H9 (cell line): ENCODE data around the gene PHF1. TPM values are rescaled to one million over a fixed set of nuclear protein-coding genes. Genes with fewer than 3 reads are reported as not detected.
A peak's percentile ranks its signal among the peaks of the same experiment; 100 is the strongest.

Experiments used
- DNase-seq: peaks from one replicate; pipeline ENCODE4 v3.0.0-alpha.2; 2017
- H2AFZ ChIP-seq: one replicate; pipeline ENCODE4 v1.6.1; 2013; ENCODE audit warnings: mild to moderate bottlenecking, low read length, control low read depth, moderate library complexity
- H2AK5ac ChIP-seq: 2 replicates; pipeline ENCODE4 v1.6.1; 2013; ENCODE audit warnings: low read length, control low read depth, mixed read lengths; ENCODE audit not compliant: insufficient read length
- H2BK120ac ChIP-seq: one replicate; pipeline ENCODE4 v1.6.1; 2013; ENCODE audit warnings: low read depth, mild to moderate bottlenecking, low read length, control low read depth, inconsistent platforms; ENCODE audit not compliant: poor library complexity, severe bottlenecking
- H2BK12ac ChIP-seq: 2 replicates; pipeline ENCODE4 v1.6.1; 2013; ENCODE audit warnings: low read length, control low read depth, mixed read lengths, low read depth; ENCODE audit not compliant: insufficient read length
- H2BK15ac ChIP-seq: 2 replicates; pipeline ENCODE4 v1.6.1; 2013; ENCODE audit warnings: low read depth, low read length, control low read depth
- H2BK20ac ChIP-seq: one replicate; pipeline ENCODE4 v1.6.1; 2013; ENCODE audit warnings: low read depth, mild to moderate bottlenecking, low read length, control low read depth, inconsistent platforms; ENCODE audit not compliant: poor library complexity, severe bottlenecking
- H2BK5ac ChIP-seq: 2 replicates; pipeline ENCODE4 v1.6.1; 2013; ENCODE audit warnings: low read length, control low read depth, mixed read lengths; ENCODE audit not compliant: insufficient read length
- H3K14ac ChIP-seq: 2 replicates; pipeline ENCODE4 v1.6.1; 2013; ENCODE audit warnings: low read length, control low read depth; ENCODE audit not compliant: insufficient read depth
- H3K18ac ChIP-seq: 2 replicates; pipeline ENCODE4 v1.6.1; 2013; ENCODE audit warnings: low read depth, mild to moderate bottlenecking, mixed read lengths, low read length, control low read depth; ENCODE audit not compliant: insufficient read length
- H3K23ac ChIP-seq: 2 replicates; pipeline ENCODE4 v1.6.1; 2013; ENCODE audit warnings: low read length, control low read depth, mixed read lengths, low read depth; ENCODE audit not compliant: insufficient read length
- H3K23me2 ChIP-seq: 2 replicates; pipeline ENCODE4 v1.6.1; 2013; ENCODE audit warnings: low read depth, mild to moderate bottlenecking, mixed read lengths, low read length, control low read depth; ENCODE audit not compliant: insufficient read length, poor library complexity, severe bottlenecking
- H3K27ac ChIP-seq: 2 replicates; pipeline ENCODE4 v1.5.1; 2013; ENCODE audit warnings: low read length, control low read depth, mixed read lengths, low read depth; ENCODE audit not compliant: insufficient read length
- H3K27me3 ChIP-seq: 2 replicates; pipeline ENCODE4 v1.6.1; 2013; ENCODE audit warnings: low read length, control low read depth, inconsistent platforms; ENCODE audit not compliant: insufficient read depth
- H3K4ac ChIP-seq: 2 replicates; pipeline ENCODE4 v1.6.1; 2013; ENCODE audit warnings: low read depth, mild to moderate bottlenecking, control low read depth, inconsistent platforms, low read length, moderate library complexity
- H3K4me1 ChIP-seq: 2 replicates; pipeline ENCODE4 v1.6.1; 2013; ENCODE audit warnings: low read length, control low read depth, inconsistent platforms; ENCODE audit not compliant: insufficient read depth
- H3K4me2 ChIP-seq: 2 replicates; pipeline ENCODE4 v1.6.1; 2013; ENCODE audit warnings: low read length, control low read depth, mixed read lengths; ENCODE audit not compliant: insufficient read length, insufficient read depth
- H3K56ac ChIP-seq: 2 replicates; pipeline ENCODE4 v1.6.1; 2013; ENCODE audit warnings: low read depth, mild to moderate bottlenecking, mixed read lengths, low read length, control low read depth; ENCODE audit not compliant: insufficient read length
- H3K79me1 ChIP-seq: 2 replicates; pipeline ENCODE4 v1.6.1; 2013; ENCODE audit warnings: low read depth, mild to moderate bottlenecking, moderate library complexity, low read length, control low read depth, inconsistent platforms; ENCODE audit not compliant: insufficient read depth, poor library complexity, severe bottlenecking
- H3K79me2 ChIP-seq: 2 replicates; pipeline ENCODE4 v1.6.1; 2013; ENCODE audit warnings: low read length, control low read depth, inconsistent platforms; ENCODE audit not compliant: insufficient read depth
- H3K9ac ChIP-seq: 2 replicates; pipeline ENCODE4 v1.6.1; 2013; ENCODE audit warnings: low read length, control low read depth, mixed read lengths; ENCODE audit not compliant: insufficient read length; ENCODE audit errors: extremely low read depth
- H3K9me3 ChIP-seq: one replicate; pipeline ENCODE4 v1.6.1; 2013; ENCODE audit warnings: low read depth, low read length, inconsistent platforms; ENCODE audit not compliant: control insufficient read depth
- H3T11ph ChIP-seq: one replicate; pipeline ENCODE4 v1.6.1; 2013; ENCODE audit warnings: mild to moderate bottlenecking, low read length, control low read depth, inconsistent platforms
- H4K20me1 ChIP-seq: one replicate; pipeline ENCODE4 v1.6.1; 2013; ENCODE audit not compliant: control insufficient read depth, insufficient read length, insufficient read depth
- H4K5ac ChIP-seq: 2 replicates; pipeline ENCODE4 v1.6.1; 2013; ENCODE audit warnings: low read depth, mild to moderate bottlenecking, mixed read lengths, low read length, control low read depth; ENCODE audit not compliant: insufficient read length
- H4K8ac ChIP-seq: replicated peaks from 2 replicates; pipeline ENCODE4 v1.6.1; 2013; ENCODE audit warnings: low read length, control low read depth, mixed read lengths, low read depth; ENCODE audit not compliant: insufficient read length
- H4K91ac ChIP-seq: 2 replicates; pipeline ENCODE4 v1.6.1; 2013; ENCODE audit warnings: low read depth, mild to moderate bottlenecking, moderate library complexity, mixed read lengths, low read length, control low read depth; ENCODE audit not compliant: insufficient read length
- H3K27ac Mint-ChIP-seq, 3 experiments: 2 replicates in 2 of 3; 3 replicates in 1 of 3; pipeline ENCODE4 v1.8.0; 2020 to 2021; ENCODE audit warnings: mixed read lengths in 3 of 3, mild to moderate bottlenecking in 1 of 3, moderate library complexity in 1 of 3
- H3K27me3 Mint-ChIP-seq: 2 replicates; pipeline ENCODE4 v1.8.0; 2021; ENCODE audit warnings: low read depth, mild to moderate bottlenecking, moderate library complexity, mixed read lengths
- H3K36me3 Mint-ChIP-seq, 3 experiments: 2 replicates in 2 of 3; 3 replicates in 1 of 3; pipeline ENCODE4 v1.8.0; 2020 to 2021; ENCODE audit warnings: low read depth in 3 of 3, mixed read lengths in 3 of 3; ENCODE audit not compliant: insufficient read depth in 1 of 3
- H3K4me1 Mint-ChIP-seq, 2 experiments: 2 replicates each; pipeline ENCODE4 v1.8.0; 2020; ENCODE audit warnings: mixed read lengths in 2 of 2
- H3K4me3 Mint-ChIP-seq, 2 experiments: 2 replicates in 1 of 2; 3 replicates in 1 of 2; pipeline ENCODE4 v1.8.0; 2020 to 2021; ENCODE audit warnings: mild to moderate bottlenecking in 2 of 2, mixed read lengths in 2 of 2, moderate library complexity in 1 of 2
- H3K9me3 Mint-ChIP-seq, 2 experiments: 2 replicates in 1 of 2; 3 replicates in 1 of 2; pipeline ENCODE4 v1.8.0; 2020; ENCODE audit warnings: mild to moderate bottlenecking in 2 of 2, mixed read lengths in 2 of 2, moderate library complexity in 1 of 2
- CTCF ChIP-seq: fragments of 200-600 bp; sonication (generic); conservative IDR thresholded peaks from 3 replicates; pipeline ENCODE4 v1.8.0; 2021; ENCODE audit warnings: antibody characterized with exemption, mild to moderate bottlenecking
- WGBS: extraction: QIAGEN DNeasy Blood & Tissue Kit; methylation state at CpG from one replicate; pipeline ENCODE4 v1.1.7; 2013; ENCODE audit warnings: missing lambda C conversion rate, low lambda C conversion rate, mixed read lengths; ENCODE audit not compliant: insufficient read length; ENCODE audit errors: extremely low coverage; 5-methylcytosine and 5-hydroxymethylcytosine counted together
- total RNA-seq: library from RNA; stranded (reverse); gene quantifications from 2 replicates; pipeline ENCODE4 v1.2.1, GENCODE V29; 2021

PHF1 gene
- total RNA-seq, 1 experiment from 2014 or later = 56.8 TPM

DNA sequence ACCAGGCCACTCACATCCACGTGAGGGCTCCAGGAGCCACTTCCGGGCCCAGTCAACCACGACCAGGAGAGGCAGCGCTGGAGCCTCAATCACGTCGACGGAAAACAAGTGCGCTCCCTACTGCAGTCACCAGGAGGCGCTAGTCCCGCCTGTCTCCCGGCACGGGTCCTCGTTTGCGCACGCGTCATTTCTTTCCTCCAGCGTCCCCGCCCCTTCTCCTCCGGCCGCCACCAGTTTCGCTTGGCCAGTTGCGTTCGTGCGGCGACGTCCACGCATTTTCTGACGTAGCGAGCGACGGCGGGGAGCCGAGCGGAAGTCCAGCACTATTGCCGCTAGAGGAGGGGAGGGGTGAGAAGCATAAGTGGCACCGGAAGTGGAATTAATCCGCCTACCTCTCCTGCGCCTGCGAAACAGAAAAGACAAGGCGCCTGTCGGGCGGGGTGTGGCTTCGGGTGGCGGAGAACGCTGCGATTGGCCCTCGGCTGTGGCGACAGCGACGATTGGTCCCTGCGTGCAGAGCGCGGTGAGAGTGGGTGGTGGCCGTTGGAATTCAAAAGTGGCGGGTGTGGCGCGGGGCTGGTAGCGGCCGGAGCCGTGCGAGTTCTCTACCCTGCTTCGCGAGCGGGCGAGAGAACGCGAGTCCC is 19.4 kb upstream of the PHF1 start, which contains the start of gene KIFC1:
TSS of gene KIFC1 (plus strand) at position 546 of the 644 bp plus-strand sequence. CDS start 163 bp downstream, outside the sequence.
- TF ChIP-seq CTCF = peak; percentile 98
- H3K4me3 Mint-ChIP-seq = peak within 1 kb of the TSS; percentile 94

More for the DNA sequence above, 19.4 kb upstream of the PHF1 start, which contains the start of gene KIFC1:
- H2BK12ac ChIP-seq = no peak within 1 kb of the TSS
- peak within 1 kb of the TSS; percentile 73 for H3K27ac ChIP-seq
- WGBS = no CpG with 5 or more reads among the region's 67 CpGs
- peak within 1 kb of the TSS; percentile 66 for H2BK5ac ChIP-seq
- no peaks in the 10 kb centered on the region for H3K9me3 Mint-ChIP-seq
- no peak within 1 kb of the TSS for H2BK20ac ChIP-seq
- peak within 1 kb of the TSS; percentile 56 for H3K18ac ChIP-seq
- H3K79me2 ChIP-seq = peaks cover 38% of the 10 kb centered on the region
- H3K23me2 ChIP-seq = peaks cover 10% of the 10 kb centered on the region
- H3K23ac ChIP-seq = no peak within 1 kb of the TSS
- no peak within 1 kb of the TSS for H4K8ac ChIP-seq
- peaks cover 34 to 36% of the 10 kb centered on the region in 2 experiments for H3K4me1 Mint-ChIP-seq
- H3T11ph ChIP-seq = peak within 1 kb of the TSS; percentile 20
- H3K9ac ChIP-seq = peak within 1 kb of the TSS; percentile 84
- H3K27me3 ChIP-seq = no peaks in the 10 kb centered on the region
- H3K27me3 Mint-ChIP-seq = no peaks in the 10 kb centered on the region
- H3K56ac ChIP-seq = no peak within 1 kb of the TSS
- peak within 1 kb of the TSS; percentile 91 to 97 (median 94) for H3K27ac Mint-ChIP-seq
- H3K4ac ChIP-seq = no peak within 1 kb of the TSS; the same call in 1 of the 2 replicates
- no peaks in the 10 kb centered on the region for H4K20me1 ChIP-seq
- no peak within 1 kb of the TSS for H4K91ac ChIP-seq
- H3K36me3 Mint-ChIP-seq = peaks cover 7 to 15% (median 11%) of the 10 kb centered on the region in 3 experiments; a peak in 6 of 7 replicates
- peaks cover 2% of the 10 kb centered on the region; the same call in 1 of the 2 replicates for H3K4me1 ChIP-seq
- peak; percentile 99 for DNase-seq
- no peak within 1 kb of the TSS for H2BK15ac ChIP-seq
- H2AK5ac ChIP-seq = no peak within 1 kb of the TSS
- H3K14ac ChIP-seq = peak within 1 kb of the TSS; percentile 84
- no peaks in the 10 kb centered on the region for H3K9me3 ChIP-seq
- peak within 1 kb of the TSS; percentile 50 for H2AFZ ChIP-seq
- no peak within 1 kb of the TSS for H2BK120ac ChIP-seq
- H3K79me1 ChIP-seq = peaks cover 8% of the 10 kb centered on the region
- no peak within 1 kb of the TSS for H4K5ac ChIP-seq
- H3K4me2 ChIP-seq = peak within 1 kb of the TSS; percentile 88
